Breast epithelium (tissue), 4 donors: ENCODE measurements around the gene POLR3K. TPM values are rescaled to one million over a fixed set of nuclear protein-coding genes. Genes with fewer than 3 reads are reported as not detected.
"Not testable (repeated sequence)": the region's sequence is repeated elsewhere in the genome, so short reads cannot be mapped to it uniquely, and the experiment has no call there.

ENCODE experiments used
- DNase-seq, 2 donors: peaks; one replicate each; pipeline ENCODE4 v3.0.0-alpha.2; 2019; ENCODE audit warnings: low spot score in 2 of 2
- H3K27ac ChIP-seq, 2 donors: fragments of 200-600 bp; sonication (generic) in 1 of 2; one replicate each; pipeline ENCODE4 v1.5.1; 2016 to 2019; ENCODE audit warnings: mild to moderate bottlenecking in 1 of 2
- H3K27me3 ChIP-seq, 2 donors: fragments of 200-600 bp; sonication (generic) in 1 of 2; one replicate each; pipeline versions ENCODE4 v1.5.1 to v1.6.0; 2017 to 2019; ENCODE audit warnings: control low read depth in 1 of 2, mild to moderate bottlenecking in 1 of 2
- H3K36me3 ChIP-seq: fragments of 200-600 bp; one replicate; pipeline ENCODE4 v1.5.1; 2019
- H3K4me1 ChIP-seq, 2 donors: fragments of 200-600 bp; sonication (generic); one replicate each; pipeline ENCODE4 v1.5.1; 2016 to 2019; ENCODE audit warnings: control low read depth in 1 of 2
- H3K4me3 ChIP-seq, 3 donors: fragments of 200-600 bp; sonication (generic); 1 replicate in 2 of 3; 2 replicates in 1 of 3; pipeline ENCODE4 v1.5.1; 2016 to 2019; ENCODE audit warnings: mild to moderate bottlenecking in 3 of 3, moderate library complexity in 2 of 3
- H3K9me3 ChIP-seq, 2 donors: fragments of 200-600 bp; sonication (generic) in 1 of 2; one replicate each; pipeline ENCODE4 v1.5.1; 2016 to 2019; ENCODE audit warnings: control low read depth in 1 of 2
- POLR2A ChIP-seq: fragments of 450-650 bp; IDR thresholded peaks from one replicate; pipeline ENCODE4 v1.6.1; 2016; ENCODE audit warnings: antibody characterized with exemption, mild to moderate bottlenecking, moderate library complexity
- POLR2AphosphoS5 ChIP-seq, 3 donors: sonication (generic); formaldehyde crosslinking; IDR thresholded peaks; one replicate each; pipeline ENCODE4 v1.6.1; 2017; ENCODE audit warnings: antibody characterized with exemption in 3 of 3
- intact Hi-C: fragments of 100-400 bp; cut with DNase I; formaldehyde crosslinking; loops from one replicate; pipeline ENCODE4 v1.15.1; 2023; ENCODE audit warnings: low total_unique reads
- total RNA-seq, 3 donors: library from RNA; depleted of rRNA; stranded (reverse); fragments of >200 nt; gene quantifications; one replicate each; pipeline ENCODE4 v1.1.0, GENCODE V29; 2016
- TF ChIP-seq, protein P1 (sequence below), 3 donors: fragments of 450-650 bp; IDR thresholded peaks; one replicate each; pipeline ENCODE4 v1.5.1; 2016 to 2017; ENCODE audit warnings: antibody characterized with exemption in 3 of 3, mild to moderate bottlenecking in 3 of 3, moderate library complexity in 3 of 3

Gene POLR3K
- total RNA-seq, 3 donors from 2014 or later = 3.8 to 6.9 (median 6.6) TPM

DNA sequence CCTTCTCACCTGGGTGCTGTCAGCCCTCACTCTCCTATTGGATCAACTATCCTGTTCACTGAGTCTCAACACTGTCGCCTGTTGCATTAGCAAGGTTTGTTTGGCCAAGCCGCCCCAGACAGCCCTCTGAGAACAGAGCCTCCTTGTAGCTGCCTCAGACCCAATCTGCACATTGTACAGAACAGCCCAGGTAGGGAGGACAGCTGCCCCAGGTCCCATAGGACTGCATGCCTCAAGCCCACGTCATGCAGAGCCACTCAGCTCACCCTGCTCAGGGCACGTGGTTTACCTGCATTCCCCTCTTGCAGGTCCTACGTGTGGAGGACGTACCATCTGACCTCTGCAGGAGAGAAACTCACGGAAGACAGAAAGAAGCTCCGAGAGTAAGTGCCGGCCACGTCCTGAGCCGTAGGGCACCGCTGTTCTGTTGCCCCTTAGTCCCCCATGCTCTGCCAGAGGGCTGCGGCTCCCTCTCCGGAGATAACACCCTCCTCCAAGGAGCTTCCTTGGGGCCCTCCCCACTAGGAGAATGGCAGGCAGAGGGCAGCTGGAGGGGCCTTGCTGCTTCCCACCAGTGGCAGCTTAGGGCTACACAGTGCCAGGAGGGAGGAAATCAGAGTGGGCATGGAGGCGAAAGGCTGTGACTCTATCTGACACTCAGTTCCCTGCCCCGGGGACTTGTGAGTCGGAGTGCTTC is 3.0 kb upstream of the POLR3K start:
- Histone ChIP-seq H3K4me1 (no peaks in the 10 kb centered on the region), H3K27me3 (no peaks in the 10 kb centered on the region), H3K4me3 (no peak overlapping the region), H3K36me3 (peaks cover 10% of the 10 kb centered on the region), H3K27ac (no peak overlapping the region), H3K9me3 (no peaks in the 10 kb centered on the region)
- DNase-seq = no peak
- intact Hi-C loops = no loop called here
- TF ChIP-seq, protein P1, sequence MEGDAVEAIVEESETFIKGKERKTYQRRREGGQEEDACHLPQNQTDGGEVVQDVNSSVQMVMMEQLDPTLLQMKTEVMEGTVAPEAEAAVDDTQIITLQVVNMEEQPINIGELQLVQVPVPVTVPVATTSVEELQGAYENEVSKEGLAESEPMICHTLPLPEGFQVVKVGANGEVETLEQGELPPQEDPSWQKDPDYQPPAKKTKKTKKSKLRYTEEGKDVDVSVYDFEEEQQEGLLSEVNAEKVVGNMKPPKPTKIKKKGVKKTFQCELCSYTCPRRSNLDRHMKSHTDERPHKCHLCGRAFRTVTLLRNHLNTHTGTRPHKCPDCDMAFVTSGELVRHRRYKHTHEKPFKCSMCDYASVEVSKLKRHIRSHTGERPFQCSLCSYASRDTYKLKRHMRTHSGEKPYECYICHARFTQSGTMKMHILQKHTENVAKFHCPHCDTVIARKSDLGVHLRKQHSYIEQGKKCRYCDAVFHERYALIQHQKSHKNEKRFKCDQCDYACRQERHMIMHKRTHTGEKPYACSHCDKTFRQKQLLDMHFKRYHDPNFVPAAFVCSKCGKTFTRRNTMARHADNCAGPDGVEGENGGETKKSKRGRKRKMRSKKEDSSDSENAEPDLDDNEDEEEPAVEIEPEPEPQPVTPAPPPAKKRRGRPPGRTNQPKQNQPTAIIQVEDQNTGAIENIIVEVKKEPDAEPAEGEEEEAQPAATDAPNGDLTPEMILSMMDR (IDR thresholded peaks at IDR 0.05) = no peak
- TF ChIP-seq POLR2AphosphoS5 (IDR thresholded peaks at IDR 0.05) (no peak), POLR2A (no peak)

DNA sequence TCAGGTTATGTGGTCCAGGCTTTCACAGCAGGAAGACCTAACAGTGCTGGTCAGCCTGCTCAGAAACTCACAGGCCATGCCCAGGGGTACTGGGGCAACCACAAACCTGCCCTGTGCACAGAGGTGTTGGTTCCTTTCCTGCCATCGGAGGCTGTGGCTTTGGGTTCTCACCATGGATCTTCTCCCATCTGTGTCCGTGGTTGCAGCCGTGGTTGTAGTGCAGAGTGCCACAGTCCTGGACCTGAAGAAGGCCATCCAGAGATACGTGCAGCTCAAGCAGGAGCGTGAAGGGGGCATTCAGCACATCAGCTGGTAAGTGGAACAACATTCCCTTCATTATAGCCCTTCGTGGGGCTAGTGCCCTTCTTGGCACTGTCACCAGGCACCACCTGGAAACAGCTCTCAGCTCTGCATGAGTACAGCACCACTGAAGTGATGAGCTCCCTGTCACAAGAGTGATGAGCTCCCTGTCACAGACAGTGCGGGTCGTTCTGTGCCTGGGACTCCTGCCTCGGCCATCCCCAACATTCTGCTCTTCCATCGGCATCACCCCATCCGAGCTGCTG is 2.2 kb upstream of the POLR3K start:
- Histone ChIP-seq H3K36me3 (peaks cover 5% of the 10 kb centered on the region), H3K4me3 (no peak overlapping the region), H3K9me3 (no peaks in the 10 kb centered on the region), H3K27ac (no peak overlapping the region), H3K27me3 (no peaks in the 10 kb centered on the region), H3K4me1 (no peaks in the 10 kb centered on the region)
- TF ChIP-seq, protein P1 (IDR thresholded peaks at IDR 0.05) = no peak
- TF ChIP-seq POLR2AphosphoS5 (IDR thresholded peaks at IDR 0.05) = no peak
- TF ChIP-seq POLR2A = no peak
- intact Hi-C loops = no loop called here
- no peak for DNase-seq

DNA sequence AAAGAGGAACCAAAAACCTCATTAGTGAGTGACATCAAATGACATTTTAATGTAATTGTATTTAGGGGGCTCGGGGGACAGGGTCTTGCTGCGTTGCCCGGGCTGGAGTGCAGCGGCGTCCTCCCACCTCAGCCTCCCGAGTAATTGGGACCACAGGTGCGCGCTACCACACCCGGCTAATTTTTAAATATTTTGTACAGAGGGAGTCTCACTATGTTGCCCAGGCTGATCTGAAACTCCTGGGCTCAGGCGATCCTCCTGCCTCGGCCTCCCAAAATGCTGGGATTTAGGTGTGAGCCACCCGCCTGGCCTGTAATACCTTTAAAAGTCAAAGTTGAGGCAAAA is 801 bp upstream of the POLR3K start:
- H3K4me3 ChIP-seq = peak overlapping the region; percentile 80 to 85 (median 80)
- TF ChIP-seq POLR2AphosphoS5 (IDR thresholded peaks at IDR 0.05) = no peak
- no peaks in the 10 kb centered on the region for H3K27me3 ChIP-seq
- no peak for DNase-seq
- H3K27ac ChIP-seq = peak overlapping the region in 1 of 2 donors; percentile 48
- no peaks in the 10 kb centered on the region for H3K9me3 ChIP-seq
- no peaks in the 10 kb centered on the region for H3K4me1 ChIP-seq
- H3K36me3 ChIP-seq = peaks cover 5% of the 10 kb centered on the region
- intact Hi-C loops = no loop called here

DNA sequence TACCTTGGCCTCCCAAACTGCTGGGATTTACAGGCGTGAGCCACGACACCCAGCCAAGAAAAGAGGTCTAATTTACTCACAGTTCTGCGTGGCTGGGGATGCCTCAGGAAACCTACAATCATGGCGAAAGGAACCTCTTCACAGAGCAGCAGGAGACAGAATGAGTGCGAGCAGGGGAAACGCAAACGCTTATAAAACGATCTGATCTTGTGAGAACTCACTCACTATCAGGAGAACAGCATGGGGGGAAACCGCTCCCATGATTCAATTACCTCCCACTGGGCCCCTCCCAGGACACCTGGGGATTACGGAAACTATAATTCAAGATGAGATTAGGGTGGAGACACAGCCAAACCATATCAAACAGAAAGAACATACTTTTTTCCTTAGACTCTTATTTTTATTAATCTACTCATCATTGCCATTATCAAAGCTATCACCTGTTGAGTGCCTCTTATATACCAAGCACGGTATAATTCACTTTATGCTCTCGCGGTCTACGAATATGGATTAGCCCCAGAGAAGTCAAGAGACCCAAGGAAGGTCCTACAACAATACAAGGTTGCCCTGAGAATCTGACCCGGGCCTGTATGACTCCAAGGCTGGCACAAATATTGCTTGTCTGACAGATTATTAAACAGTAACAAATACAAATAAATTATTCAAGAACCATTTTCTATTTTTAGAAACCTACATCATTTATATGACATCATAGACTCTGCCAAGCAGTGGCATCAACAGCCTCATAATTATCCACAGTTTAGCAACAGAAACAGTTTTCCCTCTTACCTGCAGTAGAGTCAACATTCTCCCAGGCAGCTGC is 2.4 kb downstream of the POLR3K start:
- no peak for DNase-seq
- no peak overlapping the region for H3K27ac ChIP-seq

DNA sequence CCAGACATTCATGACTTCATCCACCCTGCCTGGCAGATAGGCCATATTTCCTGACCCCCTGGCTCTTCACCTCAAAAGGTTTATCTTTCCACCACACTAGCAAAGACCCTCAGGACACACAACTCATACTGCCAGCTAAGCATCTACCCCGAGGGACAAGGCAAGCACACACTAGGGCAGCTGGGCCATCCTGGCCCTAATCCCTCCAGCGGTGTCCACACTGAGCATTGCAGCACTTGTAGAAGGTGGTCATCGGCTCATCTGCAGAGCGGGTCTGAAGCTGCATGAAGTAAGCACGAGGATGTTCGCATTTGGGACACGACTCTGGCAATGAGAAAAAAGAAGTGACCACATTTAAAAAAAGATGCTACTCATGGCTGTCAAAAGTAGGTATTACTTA is 6.2 kb downstream of the POLR3K start:
- Histone ChIP-seq H3K4me3 (no peak overlapping the region), H3K4me1 (no peaks in the 10 kb centered on the region), H3K27ac (no peak overlapping the region), H3K36me3 (no peaks in the 10 kb centered on the region), H3K27me3 (no peaks in the 10 kb centered on the region), H3K9me3 (no peaks in the 10 kb centered on the region)
- peak in 1 of 2 donors; percentile 15 for DNase-seq
- TF ChIP-seq POLR2AphosphoS5 (IDR thresholded peaks at IDR 0.05) (no peak), POLR2A (no peak)
- TF ChIP-seq, protein P1 (IDR thresholded peaks at IDR 0.05) = no peak
- intact Hi-C loops = no loop called here

More for the DNA sequence above, 2.4 kb downstream of the POLR3K start:
- H3K4me1 ChIP-seq = no peaks in the 10 kb centered on the region
- H3K27me3 ChIP-seq = no peaks in the 10 kb centered on the region
- no peaks in the 10 kb centered on the region for H3K9me3 ChIP-seq
- intact Hi-C loops = no loop called here
- no peaks in the 10 kb centered on the region for H3K36me3 ChIP-seq
- TF ChIP-seq, protein P1 (IDR thresholded peaks at IDR 0.05) = no peak
- TF ChIP-seq POLR2A = no peak
- TF ChIP-seq POLR2AphosphoS5 (IDR thresholded peaks at IDR 0.05) = no peak
- no peak overlapping the region for H3K4me3 ChIP-seq

DNA sequence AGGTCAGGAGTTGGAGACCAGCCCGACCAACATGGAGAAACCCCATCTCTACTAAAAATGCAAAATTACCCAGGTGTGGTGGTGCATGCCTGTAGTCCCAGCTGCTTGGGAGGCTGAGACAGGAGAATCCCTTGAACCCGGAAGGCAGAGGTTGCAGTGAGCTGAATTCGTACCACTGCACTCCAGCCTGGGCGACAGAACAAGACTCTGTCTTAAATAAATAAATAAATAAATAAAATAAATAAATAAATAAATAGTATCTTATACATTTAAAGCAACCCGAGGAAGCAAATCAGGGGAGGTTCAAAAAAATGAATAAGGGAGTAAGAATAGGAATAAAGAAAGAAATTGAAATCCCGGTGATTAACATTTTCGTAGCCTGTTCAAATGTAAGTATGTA is 6.9 kb downstream of the POLR3K start:
- H3K36me3 ChIP-seq, intact Hi-C loops, H3K27ac ChIP-seq, H3K27me3 ChIP-seq, H3K4me3 ChIP-seq, H3K4me1 ChIP-seq, H3K9me3 ChIP-seq: not testable (repeated sequence)
- DNase-seq = peak in 1 of 2 donors; percentile 9
